ENCODE data around the gene CTTN. TPM values are rescaled to one million over a fixed set of nuclear protein-coding genes. Genes with fewer than 3 reads are reported as not detected.

Gene CTTN
- total RNA-seq, 1 experiment from 2014 or later: 533 TPM

- no peak overlapping the region for H3K4me2 ChIP-seq
- no peaks in the 10 kb centered on the region for H3F3A ChIP-seq (ENCODE audit: insufficient read depth, low read depth)
- no peak overlapping the region for H3K27ac ChIP-seq
- POLR2A ChIA-PET (ENCODE audit: unreplicated experiment): no interaction called here
- H3K4me3 ChIP-seq: no peak overlapping the region
- no peaks in the 10 kb centered on the region for H3K79me2 ChIP-seq (ENCODE audit: low read depth)
- no peaks in the 10 kb centered on the region for H3K36me3 ChIP-seq (ENCODE audit: low read depth)
- H4K20me1 ChIP-seq (ENCODE audit: insufficient read depth): no peaks in the 10 kb centered on the region
- BruUV-seq (replicated peaks): no TSS peak
- intact Hi-C loops (cut with micrococcal nuclease; ENCODE audit: unreplicated experiment): no loop called here
- TF ChIP-seq EZH2 (IDR thresholded peaks at IDR 0.05; ENCODE audit: low read depth) (no peak), CTCF (conservative IDR thresholded peaks at IDR 0.05) (no peak)
- no peaks in the 10 kb centered on the region for H3K4me1 ChIP-seq (replicated peaks; ENCODE audit: insufficient read depth)
- H3K9me3 ChIP-seq (ENCODE audit: insufficient read depth, low read depth): no peaks in the 10 kb centered on the region
- no peaks in the 10 kb centered on the region for H3K9me2 ChIP-seq (ENCODE audit: insufficient read depth)
- no peak overlapping the region for H2AFZ ChIP-seq
- DNase-seq: no peak
- H3K27me3 ChIP-seq (ENCODE audit: insufficient read depth, low read depth): no peaks in the 10 kb centered on the region
- CTCF ChIA-PET: no interaction called here
These were observed 58.7 kb downstream of the CTTN start for GRCh38 chr11:70456921-70457532.

- no peaks in the 10 kb centered on the region for H3K79me2 ChIP-seq (ENCODE audit: low read depth)
- H3K4me1 ChIP-seq (replicated peaks; ENCODE audit: insufficient read depth): no peaks in the 10 kb centered on the region
- intact Hi-C loops (cut with micrococcal nuclease; ENCODE audit: unreplicated experiment): no loop called here
- H3K27me3 ChIP-seq (ENCODE audit: insufficient read depth, low read depth): no peaks in the 10 kb centered on the region
- no peaks in the 10 kb centered on the region for H4K20me1 ChIP-seq (ENCODE audit: insufficient read depth)
- H2AFZ ChIP-seq: no peak overlapping the region
- H3K4me3 ChIP-seq: no peak overlapping the region
- BruUV-seq (replicated peaks): no TSS peak
- DNase-seq: no peak
- TF ChIP-seq CTCF (conservative IDR thresholded peaks at IDR 0.05) (no peak), EZH2 (IDR thresholded peaks at IDR 0.05; ENCODE audit: low read depth) (no peak)
- H3K4me2 ChIP-seq: no peak overlapping the region
- CTCF ChIA-PET: no interaction called here
- no peak overlapping the region for H3K27ac ChIP-seq
- H3K36me3 ChIP-seq (ENCODE audit: low read depth): no peaks in the 10 kb centered on the region
- H3K9me3 ChIP-seq (ENCODE audit: insufficient read depth, low read depth): no peaks in the 10 kb centered on the region
- H3K9me2 ChIP-seq (ENCODE audit: insufficient read depth): no peaks in the 10 kb centered on the region
- POLR2A ChIA-PET (ENCODE audit: unreplicated experiment): no interaction called here
- no peaks in the 10 kb centered on the region for H3F3A ChIP-seq (ENCODE audit: insufficient read depth, low read depth)
These were observed 60.4 kb downstream of the CTTN start for GRCh38 chr11:70458736-70459135.

GRCh38 chr11:70460111-70460510, 61.8 kb downstream of the CTTN start:
- Histone ChIP-seq H3K4me3 (no peak overlapping the region), H3K9me3 (ENCODE audit: insufficient read depth, low read depth) (no peaks in the 10 kb centered on the region), H2AFZ (no peak overlapping the region), H3K79me2 (ENCODE audit: low read depth) (no peaks in the 10 kb centered on the region), H3K36me3 (ENCODE audit: low read depth) (no peaks in the 10 kb centered on the region), H3K9me2 (ENCODE audit: insufficient read depth) (no peaks in the 10 kb centered on the region), H3K27ac (no peak overlapping the region), H4K20me1 (ENCODE audit: insufficient read depth) (no peaks in the 10 kb centered on the region), H3K4me1 (replicated peaks; ENCODE audit: insufficient read depth) (no peaks in the 10 kb centered on the region), H3K27me3 (ENCODE audit: insufficient read depth, low read depth) (no peaks in the 10 kb centered on the region), H3F3A (ENCODE audit: insufficient read depth, low read depth) (no peaks in the 10 kb centered on the region), H3K4me2 (no peak overlapping the region)
- intact Hi-C loops (cut with micrococcal nuclease; ENCODE audit: unreplicated experiment): no loop called here
- TF ChIP-seq CTCF (conservative IDR thresholded peaks at IDR 0.05): no peak
- TF ChIP-seq EZH2 (IDR thresholded peaks at IDR 0.05; ENCODE audit: low read depth): no peak
- BruUV-seq (replicated peaks): no TSS peak
- ChIA-PET POLR2A (ENCODE audit: unreplicated experiment) (no interaction called here), CTCF (no interaction called here)
- no peak for DNase-seq

All from PC-9 (cell line).